ENCODE results near the gene BPIFA2. TPM values are rescaled to one million over a fixed set of nuclear protein-coding genes. Genes with fewer than 3 reads are reported as not detected.

BPIFA2 gene
- total RNA-seq, 6 experiments from 2014 or later: not detected

- Mint-ChIP-seq H3K36me3 (ENCODE audit: low read depth) (no peaks in the 10 kb centered on the region), H3K4me3 (no peak overlapping the region), H3K27ac (no peak overlapping the region), H3K4me1 (ENCODE audit: low read depth) (no peaks in the 10 kb centered on the region), H3K9me3 (no peaks in the 10 kb centered on the region; the same call in 1 of the 2 replicates), H3K27me3 (ENCODE audit: insufficient read depth) (peaks cover 22% of the 10 kb centered on the region)
- DNase-seq: no peak
- no peak for TF ChIP-seq CTCF (IDR thresholded peaks at IDR 0.05)
Measured at GRCh38 chr20:33176101-33176500, 8.1 kb downstream of the BPIFA2 start.

GRCh38 chr20:33177866-33178265, 9.9 kb downstream of the BPIFA2 start:
- TF ChIP-seq CTCF (IDR thresholded peaks at IDR 0.05): no peak
- H3K27ac Mint-ChIP-seq: no peak overlapping the region
- H3K36me3 Mint-ChIP-seq (ENCODE audit: low read depth): no peaks in the 10 kb centered on the region
- H3K4me3 Mint-ChIP-seq: no peak overlapping the region
- peaks cover 24% of the 10 kb centered on the region for H3K27me3 Mint-ChIP-seq (ENCODE audit: insufficient read depth)
- no peaks in the 10 kb centered on the region for H3K4me1 Mint-ChIP-seq (ENCODE audit: low read depth)
- no peak for DNase-seq
- H3K9me3 Mint-ChIP-seq: no peaks in the 10 kb centered on the region

GRCh38 chr20:33178726-33179125, 10.8 kb downstream of the BPIFA2 start:
- peaks cover 32% of the 10 kb centered on the region for H3K27me3 Mint-ChIP-seq (ENCODE audit: insufficient read depth)
- DNase-seq: no peak
- H3K27ac Mint-ChIP-seq: no peak overlapping the region
- 0 out of 2 replicates have a peak, but pooled peaks cover 5% of the 10 kb centered on the region for H3K9me3 Mint-ChIP-seq
- no peaks in the 10 kb centered on the region for H3K36me3 Mint-ChIP-seq (ENCODE audit: low read depth)
- TF ChIP-seq CTCF (IDR thresholded peaks at IDR 0.05): no peak
- no peaks in the 10 kb centered on the region for H3K4me1 Mint-ChIP-seq (ENCODE audit: low read depth)
- H3K4me3 Mint-ChIP-seq: no peak overlapping the region

- no peak for TF ChIP-seq CTCF (IDR thresholded peaks at IDR 0.05)
- no peak for DNase-seq
- Mint-ChIP-seq H3K27me3 (ENCODE audit: insufficient read depth) (peaks cover 36% of the 10 kb centered on the region), H3K4me1 (ENCODE audit: low read depth) (no peaks in the 10 kb centered on the region), H3K36me3 (ENCODE audit: low read depth) (no peaks in the 10 kb centered on the region), H3K9me3 (0 out of 2 replicates have a peak, but pooled peaks cover 5% of the 10 kb centered on the region), H3K4me3 (no peak overlapping the region), H3K27ac (no peak overlapping the region)
Measured at GRCh38 chr20:33180169-33180568, 12.2 kb downstream of the BPIFA2 start.

GRCh38 chr20:33181482-33182093, 13.6 kb downstream of the BPIFA2 start:
- 0 out of 2 replicates have a peak, but pooled peaks have one; percentile 12 for TF ChIP-seq CTCF (IDR thresholded peaks at IDR 0.05)
- Mint-ChIP-seq H3K27ac (no peak overlapping the region), H3K9me3 (0 out of 2 replicates have a peak, but pooled peaks cover 5% of the 10 kb centered on the region), H3K4me1 (ENCODE audit: low read depth) (no peaks in the 10 kb centered on the region), H3K4me3 (no peak overlapping the region), H3K27me3 (ENCODE audit: insufficient read depth) (peaks cover 33% of the 10 kb centered on the region), H3K36me3 (ENCODE audit: low read depth) (no peaks in the 10 kb centered on the region)
- no peak for DNase-seq
